Mucosa of stomach (tissue), 1 donor: Measurements from ENCODE around the gene PRRG2.

Experiments used
- H3K27me3 ChIP-seq: one replicate; pipeline ENCODE4 v1.7.0; 2013; ENCODE audit warnings: mild to moderate bottlenecking, low read length; ENCODE audit not compliant: control insufficient read depth, insufficient read depth
- H3K36me3 ChIP-seq: one replicate; pipeline ENCODE4 v1.7.0; 2013; ENCODE audit warnings: low read length; ENCODE audit not compliant: control insufficient read depth, insufficient read depth
- H3K4me1 ChIP-seq: one replicate; pipeline ENCODE4 v1.7.0; 2013; ENCODE audit warnings: mild to moderate bottlenecking, low read length; ENCODE audit not compliant: control insufficient read depth, insufficient read depth
- H3K4me3 ChIP-seq: one replicate; pipeline ENCODE4 v1.7.0; 2013; ENCODE audit warnings: low read length
- H3K9ac ChIP-seq: one replicate; pipeline ENCODE4 v1.7.0; 2013; ENCODE audit warnings: mild to moderate bottlenecking, low read length, moderate library complexity
- H3K9me3 ChIP-seq: one replicate; pipeline ENCODE4 v1.7.0; 2013; ENCODE audit warnings: mild to moderate bottlenecking, low read length, moderate library complexity; ENCODE audit not compliant: control insufficient read depth
- donor health status: Pancreatic carcinoma.

PRRG2 gene

GRCh38 chr19:49549045-49549444 lies 32.1 kb upstream of the PRRG2 start:
- H3K9ac ChIP-seq = no peak overlapping the region
- H3K36me3 ChIP-seq = no peaks in the 10 kb centered on the region
- H3K4me3 ChIP-seq = no peak overlapping the region
- H3K4me1 ChIP-seq = peaks cover 24% of the 10 kb centered on the region
- no peaks in the 10 kb centered on the region for H3K27me3 ChIP-seq
- H3K9me3 ChIP-seq = no peaks in the 10 kb centered on the region

- no peaks in the 10 kb centered on the region for H3K27me3 ChIP-seq
- H3K36me3 ChIP-seq = no peaks in the 10 kb centered on the region
- H3K9ac ChIP-seq = no peak overlapping the region
- H3K4me1 ChIP-seq = peaks cover 44% of the 10 kb centered on the region
- H3K9me3 ChIP-seq = no peaks in the 10 kb centered on the region
- no peak overlapping the region for H3K4me3 ChIP-seq
Observed at GRCh38 chr19:49551531-49551930, 29.6 kb upstream of the PRRG2 start.

GRCh38 chr19:49552749-49553148 lies 28.4 kb upstream of the PRRG2 start:
- peaks cover 42% of the 10 kb centered on the region for H3K4me1 ChIP-seq
- no peaks in the 10 kb centered on the region for H3K36me3 ChIP-seq
- no peaks in the 10 kb centered on the region for H3K9me3 ChIP-seq
- no peaks in the 10 kb centered on the region for H3K27me3 ChIP-seq
- H3K9ac ChIP-seq = peak overlapping the region; percentile 15
- no peak overlapping the region for H3K4me3 ChIP-seq

- H3K4me3 ChIP-seq = no peak overlapping the region
- peak overlapping the region; percentile 65 for H3K9ac ChIP-seq
- H3K4me1 ChIP-seq = peaks cover 42% of the 10 kb centered on the region
- peaks cover 2% of the 10 kb centered on the region for H3K36me3 ChIP-seq
- H3K9me3 ChIP-seq = no peaks in the 10 kb centered on the region
- H3K27me3 ChIP-seq = no peaks in the 10 kb centered on the region
Observed at GRCh38 chr19:49553451-49554271, 27.5 kb upstream of the PRRG2 start.

GRCh38 chr19:49554701-49555181 lies 26.4 kb upstream of the PRRG2 start:
- H3K4me3 ChIP-seq = no peak overlapping the region
- H3K9ac ChIP-seq = no peak overlapping the region
- H3K9me3 ChIP-seq = no peaks in the 10 kb centered on the region
- H3K4me1 ChIP-seq = peaks cover 34% of the 10 kb centered on the region
- peaks cover 9% of the 10 kb centered on the region for H3K36me3 ChIP-seq
- H3K27me3 ChIP-seq = no peaks in the 10 kb centered on the region

- Histone ChIP-seq H3K36me3 (peaks cover 9% of the 10 kb centered on the region), H3K9me3 (no peaks in the 10 kb centered on the region), H3K27me3 (no peaks in the 10 kb centered on the region), H3K4me1 (peaks cover 43% of the 10 kb centered on the region), H3K4me3 (peak overlapping the region; percentile 33), H3K9ac (peak overlapping the region; percentile 68)
Observed at GRCh38 chr19:49555600-49556411, 25.3 kb upstream of the PRRG2 start.

- peak overlapping the region; percentile 68 for H3K9ac ChIP-seq
- peaks cover 9% of the 10 kb centered on the region for H3K36me3 ChIP-seq
- no peaks in the 10 kb centered on the region for H3K9me3 ChIP-seq
- peaks cover 49% of the 10 kb centered on the region for H3K4me1 ChIP-seq
- no peaks in the 10 kb centered on the region for H3K27me3 ChIP-seq
- H3K4me3 ChIP-seq = peak overlapping the region; percentile 33
Observed at GRCh38 chr19:49556412-49557398, 24.4 kb upstream of the PRRG2 start.

- peak overlapping the region; percentile 4 for H3K9ac ChIP-seq
- peaks cover 9% of the 10 kb centered on the region for H3K36me3 ChIP-seq
- no peak overlapping the region for H3K4me3 ChIP-seq
- peaks cover 46% of the 10 kb centered on the region for H3K4me1 ChIP-seq
- H3K9me3 ChIP-seq = no peaks in the 10 kb centered on the region
- H3K27me3 ChIP-seq = no peaks in the 10 kb centered on the region
Observed at GRCh38 chr19:49557641-49558325, 23.3 kb upstream of the PRRG2 start.

GRCh38 chr19:49558591-49558990 lies 22.5 kb upstream of the PRRG2 start:
- Histone ChIP-seq H3K27me3 (no peaks in the 10 kb centered on the region), H3K9me3 (no peaks in the 10 kb centered on the region), H3K9ac (peak overlapping the region; percentile 23), H3K4me1 (peaks cover 42% of the 10 kb centered on the region), H3K36me3 (peaks cover 9% of the 10 kb centered on the region), H3K4me3 (no peak overlapping the region)

GRCh38 chr19:49559443-49559842 lies 21.7 kb upstream of the PRRG2 start:
- Histone ChIP-seq H3K36me3 (peaks cover 9% of the 10 kb centered on the region), H3K9ac (no peak overlapping the region), H3K4me3 (no peak overlapping the region)

GRCh38 chr19:49559928-49560327 lies 21.2 kb upstream of the PRRG2 start:
- H3K4me1 ChIP-seq = peaks cover 34% of the 10 kb centered on the region
- peaks cover 9% of the 10 kb centered on the region for H3K36me3 ChIP-seq
- H3K9me3 ChIP-seq = no peaks in the 10 kb centered on the region
- H3K9ac ChIP-seq = peak overlapping the region; percentile 30
- no peaks in the 10 kb centered on the region for H3K27me3 ChIP-seq
- H3K4me3 ChIP-seq = no peak overlapping the region

More at GRCh38 chr19:49559443-49559842, 21.7 kb upstream of the PRRG2 start:
- Histone ChIP-seq H3K27me3 (no peaks in the 10 kb centered on the region), H3K9me3 (no peaks in the 10 kb centered on the region), H3K4me1 (peaks cover 34% of the 10 kb centered on the region)
